ENCODE data around the gene ACTR3C.
A peak's percentile ranks its signal among the peaks of the same experiment; 100 is the strongest.

Gene ACTR3C

GRCh38 chr7:150322833-150323681, at the start of gene ACTR3C, which contains the start of gene LRRC61:
Gene ACTR3C (minus strand): TSS chr7:150323545. CDS start chr7:150295296, 28,249 bp downstream.
Gene LRRC61 (plus strand): TSS chr7:150323355. CDS start chr7:150336862, 13,507 bp downstream.
- DNase-seq (ENCODE audit: low spot score) = no peak

- DNase-seq (ENCODE audit: low spot score) = no peak
These were observed 49.1 kb upstream of the ACTR3C start for GRCh38 chr7:150372271-150373048.

DNA sequence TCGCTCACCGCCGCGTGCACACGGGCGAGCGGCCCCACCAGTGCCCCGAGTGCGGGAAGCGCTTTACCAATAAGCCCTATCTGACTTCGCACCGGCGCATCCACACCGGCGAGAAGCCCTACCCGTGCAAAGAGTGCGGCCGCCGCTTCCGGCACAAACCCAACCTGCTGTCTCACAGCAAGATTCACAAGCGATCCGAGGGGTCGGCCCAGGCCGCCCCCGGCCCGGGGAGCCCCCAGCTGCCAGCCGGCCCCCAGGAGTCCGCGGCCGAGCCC, 48.6 kb upstream of the ACTR3C start:
- no peak for DNase-seq (ENCODE audit: low spot score)

DNA sequence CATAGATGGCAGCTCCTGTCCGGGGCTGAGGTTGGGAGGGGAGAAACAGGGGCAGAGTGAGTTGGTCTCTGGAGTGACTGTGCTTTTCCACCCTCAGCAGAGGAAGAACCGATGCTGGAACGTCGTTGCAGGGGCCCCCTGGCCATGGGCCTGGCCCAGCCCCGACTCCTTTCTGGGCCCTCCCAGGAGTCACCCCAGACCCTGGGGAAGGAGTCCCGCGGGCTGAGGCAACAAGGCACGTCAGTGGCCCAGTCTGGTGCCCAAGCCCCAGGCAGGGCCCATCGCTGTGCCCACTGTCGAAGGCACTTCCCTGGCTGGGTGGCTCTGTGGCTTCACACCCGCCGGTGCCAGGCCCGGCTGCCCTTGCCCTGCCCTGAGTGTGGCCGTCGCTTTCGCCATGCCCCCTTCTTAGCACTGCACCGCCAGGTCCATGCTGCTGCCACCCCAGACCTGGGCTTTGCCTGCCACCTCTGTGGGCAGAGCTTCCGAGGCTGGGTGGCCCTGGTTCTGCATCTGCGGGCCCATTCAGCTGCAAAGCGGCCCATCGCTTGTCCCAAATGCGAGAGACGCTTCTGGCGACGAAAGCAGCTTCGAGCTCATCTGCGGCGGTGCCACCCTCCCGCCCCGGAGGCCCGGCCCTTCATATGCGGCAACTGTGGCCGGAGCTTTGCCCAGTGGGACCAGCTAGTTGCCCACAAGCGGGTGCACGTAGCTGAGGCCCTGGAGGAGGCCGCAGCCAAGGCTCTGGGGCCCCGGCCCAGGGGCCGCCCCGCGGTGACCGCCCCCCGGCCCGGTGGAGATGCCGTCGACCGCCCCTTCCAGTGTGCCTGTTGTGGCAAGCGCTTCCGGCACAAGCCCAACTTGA, 48.0 kb upstream of the ACTR3C start:
- DNase-seq (ENCODE audit: low spot score) = no peak

DNA sequence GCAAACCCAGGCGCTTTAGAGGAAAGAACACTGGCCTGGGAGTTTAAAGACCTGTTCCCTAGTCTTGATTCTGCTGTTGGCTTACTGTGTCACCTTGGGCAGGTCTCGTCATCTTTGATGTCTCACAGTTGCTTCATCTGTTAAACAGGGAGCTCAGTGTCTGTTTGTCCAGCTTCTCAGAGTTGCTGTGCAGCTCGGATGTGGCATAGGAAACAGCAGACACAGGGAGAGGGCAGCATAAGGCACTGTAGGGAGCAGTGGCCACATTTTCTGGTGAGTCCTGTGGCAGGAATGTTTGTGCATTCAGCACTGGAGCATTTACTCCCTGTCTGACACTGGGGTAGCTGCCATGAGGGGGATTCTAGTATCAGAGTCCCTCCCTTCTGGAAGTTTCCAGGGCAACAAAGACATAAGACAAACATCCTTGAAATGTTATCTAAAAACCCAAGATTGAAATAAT, 47.3 kb upstream of the ACTR3C start:
- DNase-seq (ENCODE audit: low spot score) = no peak

GRCh38 chr7:150369748-150370501, 46.6 kb upstream of the ACTR3C start:
- no peak for DNase-seq (ENCODE audit: low spot score)

GRCh38 chr7:150368884-150369747, 45.8 kb upstream of the ACTR3C start:
- DNase-seq (ENCODE audit: low spot score) = no peak

GRCh38 chr7:150368096-150368883, 44.9 kb upstream of the ACTR3C start, which contains the start of gene REPIN1:
Gene REPIN1 (plus strand): TSS chr7:150368822. CDS start chr7:150369712, 890 bp downstream.
- peak; percentile 67 for DNase-seq (ENCODE audit: low spot score)

DNA sequence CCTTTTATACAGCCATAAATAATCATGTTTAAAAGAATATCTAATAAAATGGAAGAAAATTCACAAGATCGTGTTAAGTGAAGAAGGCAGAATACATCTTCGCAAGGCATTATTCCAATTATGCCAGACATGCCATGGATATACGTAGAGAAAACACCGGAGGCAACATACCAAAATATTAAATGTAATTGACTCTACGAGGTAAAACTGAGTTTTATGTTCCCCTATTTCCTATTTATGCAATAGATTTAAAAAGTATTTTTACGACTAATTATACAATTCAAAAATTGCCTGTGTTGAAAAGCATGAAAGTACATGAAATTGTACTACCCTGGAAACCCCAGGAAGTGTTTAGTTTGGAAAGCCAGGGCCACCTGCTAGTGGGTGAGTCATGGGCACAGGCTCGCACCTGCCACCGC, 44.3 kb upstream of the ACTR3C start:
- DNase-seq (ENCODE audit: low spot score) = no peak

GRCh38 chr7:150365673-150366398, 42.5 kb upstream of the ACTR3C start:
- no peak for DNase-seq (ENCODE audit: low spot score)

- no peak for DNase-seq (ENCODE audit: low spot score)
These were observed 41.8 kb upstream of the ACTR3C start for GRCh38 chr7:150365194-150365593.

- DNase-seq (ENCODE audit: low spot score) = no peak
These were observed 40.5 kb upstream of the ACTR3C start for GRCh38 chr7:150363872-150364271.

DNA sequence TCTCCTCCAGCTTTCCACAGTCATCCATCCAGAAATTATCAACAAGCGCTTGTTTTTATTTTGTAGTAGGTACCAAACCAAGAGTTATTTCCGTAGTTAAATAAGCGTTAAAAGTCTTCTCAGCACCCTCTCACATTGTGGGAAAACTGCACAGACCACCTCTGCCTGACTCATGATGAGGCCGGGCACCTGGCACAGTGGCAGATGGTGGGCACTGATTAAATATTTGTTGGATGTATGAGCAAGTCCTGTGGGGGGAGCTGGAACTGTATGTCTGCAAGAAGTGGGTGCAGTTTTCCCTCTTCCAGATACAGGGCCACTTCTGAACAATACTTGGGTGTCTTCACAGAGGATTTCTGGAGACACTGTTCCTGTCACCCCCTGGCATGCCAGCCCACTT, 40.0 kb upstream of the ACTR3C start:
- no peak for DNase-seq (ENCODE audit: low spot score)

GRCh38 chr7:150361807-150362621, 38.7 kb upstream of the ACTR3C start:
- no peak for DNase-seq (ENCODE audit: low spot score)

DNA sequence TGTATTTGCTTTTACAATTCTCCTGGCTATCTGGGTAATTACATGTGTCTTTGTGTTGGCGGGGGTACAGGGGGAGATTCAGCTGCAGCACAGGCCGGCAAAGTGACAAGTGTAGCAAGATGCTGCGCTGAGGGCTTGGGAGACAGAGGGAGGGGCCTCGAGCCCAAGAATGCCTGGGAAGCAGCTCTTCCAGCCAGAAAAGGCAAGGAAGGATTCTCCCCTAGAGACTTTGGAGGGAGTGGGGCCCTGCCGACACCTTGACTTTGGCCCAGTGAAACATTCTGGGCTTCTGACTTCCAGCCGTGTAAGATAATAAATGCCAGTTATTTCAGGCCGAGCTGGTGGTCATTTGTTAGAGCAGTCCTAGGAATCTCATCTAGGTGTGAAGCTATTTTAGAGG, 38.1 kb upstream of the ACTR3C start:
- DNase-seq (ENCODE audit: low spot score) = no peak

DNA sequence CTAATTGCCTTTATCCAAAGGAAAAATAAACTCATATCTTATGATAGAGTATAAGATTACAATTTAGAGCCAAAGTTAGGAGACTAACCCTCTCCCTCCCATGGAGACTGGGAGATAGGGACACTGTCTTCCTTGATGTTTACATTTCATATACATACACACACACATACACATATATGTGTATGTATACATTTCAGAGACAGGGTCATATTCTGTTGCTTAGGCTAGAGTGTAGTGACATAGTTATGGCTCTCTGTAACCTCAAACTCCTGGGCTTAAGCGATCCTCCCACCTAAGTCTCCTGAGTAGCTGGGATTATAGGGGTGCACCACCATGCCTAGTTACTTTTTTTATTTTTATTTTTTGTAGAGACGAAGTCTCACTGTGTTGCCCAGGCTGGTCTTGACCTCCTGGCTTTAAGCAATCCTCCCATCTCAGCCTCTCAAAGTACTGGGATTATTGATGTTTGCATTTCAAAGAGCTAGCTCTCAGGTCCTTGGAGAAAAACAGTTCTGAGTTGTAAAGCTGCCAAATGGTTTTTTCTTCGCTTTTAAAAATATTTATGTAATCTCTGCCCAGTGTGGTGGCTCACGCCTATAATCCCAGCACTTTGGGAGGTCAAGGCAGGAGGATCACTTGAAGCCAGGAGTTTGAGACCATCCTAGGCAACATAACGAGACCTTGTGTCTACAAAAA, 37.2 kb upstream of the ACTR3C start:
- no peak for DNase-seq (ENCODE audit: low spot score)

- DNase-seq (ENCODE audit: low spot score) = no peak
These were observed 36.4 kb upstream of the ACTR3C start for GRCh38 chr7:150359622-150360362.
